Right lobe of liver (tissue), 4 donors: Measurements from ENCODE around the gene NOL11.

ENCODE experiments used
- CTCF ChIP-seq, 4 donors: fragments of 200-600 bp in 3 of 4; fragments of 450-650 bp in 1 of 4; IDR thresholded peaks; one replicate each; pipeline versions ENCODE4 v1.5.1 to v1.8.0; 2016 to 2022; ENCODE audit warnings: antibody characterized with exemption in 4 of 4, mild to moderate bottlenecking in 2 of 4
- POLR2A ChIP-seq: fragments of 450-650 bp; IDR thresholded peaks from one replicate; pipeline ENCODE4 v1.6.1; 2017; ENCODE audit warnings: antibody characterized with exemption, mild to moderate bottlenecking
- donor health status: DM: no; HTN: no; CAD: no.
- donor health status: DM: no; HTN: no; CAD: no.
- donor health status: DM: no; HTN: yes; CAD: no.

GRCh38 chr17:67729903-67730302 lies 12.2 kb downstream of the NOL11 start:
- TF ChIP-seq CTCF (IDR thresholded peaks at IDR 0.05): no peak
- TF ChIP-seq POLR2A: no peak
